DMS114 treated with DMSO at 0.1 percent for 48 hours (cell line): ENCODE data around the gene FGF5.
"Not testable (repeated sequence)": the region's sequence is repeated elsewhere in the genome, so short reads cannot be mapped to it uniquely, and the experiment has no call there.

Experiments
- DNase-seq: peaks from one replicate; lab custom pipeline; 2025; ENCODE audit not compliant: unreplicated experiment; lab: John Stamatoyannopoulos, UW

The FGF5 gene

DNA sequence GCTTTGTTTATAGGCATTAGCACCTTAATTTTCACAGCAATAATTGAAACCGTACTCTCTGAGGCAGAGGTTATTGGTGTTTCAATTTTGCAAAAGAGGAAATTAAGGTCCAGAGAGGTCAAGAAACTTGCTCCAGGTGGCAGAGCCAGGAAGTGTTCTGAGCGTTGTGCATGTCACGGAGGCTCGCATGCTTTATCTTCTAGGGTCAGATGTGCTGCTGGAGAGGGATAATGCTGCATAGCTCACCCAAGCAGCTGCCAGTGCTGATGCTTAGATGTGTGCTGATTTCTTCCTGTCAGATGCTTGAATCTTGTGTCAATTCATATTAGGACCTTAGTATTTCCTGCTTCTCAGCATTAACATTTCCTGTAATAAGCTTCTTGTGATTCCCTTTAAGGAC, 13.0 kb upstream of the FGF5 start:
- DNase-seq = no peak

DNA sequence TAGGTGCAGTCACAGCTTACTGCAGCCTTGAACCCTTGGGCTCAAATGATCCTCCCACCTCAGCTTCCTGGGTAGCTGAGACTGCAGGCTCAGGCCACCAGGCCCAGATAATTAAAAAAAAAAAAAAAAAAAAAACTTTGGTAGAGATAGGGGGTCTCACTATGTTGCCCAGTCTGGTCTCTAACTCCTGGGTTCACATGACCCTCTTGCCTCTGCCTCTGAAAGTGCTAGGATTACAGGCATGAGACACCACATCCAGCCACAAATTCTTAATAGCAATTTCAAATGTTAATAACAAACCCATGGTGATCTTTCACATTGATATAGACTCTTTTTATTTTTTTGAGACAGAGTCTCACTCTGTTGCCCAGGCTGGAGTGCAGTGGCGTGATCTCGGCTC, 12.3 kb upstream of the FGF5 start:
- DNase-seq = no peak

DNA sequence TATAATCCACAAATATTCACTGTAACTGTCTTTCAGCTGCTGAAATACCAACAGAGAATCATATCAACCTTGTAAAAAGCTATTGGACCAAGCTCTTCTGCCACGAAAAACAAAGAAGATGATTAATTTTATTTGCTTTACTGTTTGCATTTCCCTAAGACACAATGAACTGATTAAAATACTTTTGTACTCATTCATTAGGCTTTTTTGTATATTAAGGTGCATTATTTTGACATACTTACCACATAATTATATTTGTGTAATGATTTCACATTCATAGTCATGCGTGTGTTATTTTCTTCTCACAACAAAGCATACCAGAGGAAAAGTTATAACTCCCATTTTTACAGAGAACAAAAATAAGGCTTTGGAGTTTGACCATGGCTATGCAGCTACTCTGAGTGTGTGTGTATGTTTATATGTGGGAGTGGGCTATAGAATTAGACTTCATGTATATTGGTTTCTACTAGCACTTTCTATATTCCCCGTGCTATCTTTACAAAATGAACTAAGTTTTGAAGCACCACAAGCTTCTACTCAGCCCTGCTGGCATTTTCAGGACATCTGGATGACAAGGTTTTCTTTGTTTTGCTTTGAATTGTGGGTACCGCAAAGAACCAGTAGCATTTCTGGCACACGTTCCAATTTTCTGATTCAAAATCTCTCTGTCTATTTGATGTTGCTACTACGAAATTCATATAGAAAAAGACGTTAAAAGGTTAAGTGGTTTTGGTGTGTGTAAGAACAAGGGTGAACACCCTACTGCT, 11.0 kb upstream of the FGF5 start:
- no peak for DNase-seq

DNA sequence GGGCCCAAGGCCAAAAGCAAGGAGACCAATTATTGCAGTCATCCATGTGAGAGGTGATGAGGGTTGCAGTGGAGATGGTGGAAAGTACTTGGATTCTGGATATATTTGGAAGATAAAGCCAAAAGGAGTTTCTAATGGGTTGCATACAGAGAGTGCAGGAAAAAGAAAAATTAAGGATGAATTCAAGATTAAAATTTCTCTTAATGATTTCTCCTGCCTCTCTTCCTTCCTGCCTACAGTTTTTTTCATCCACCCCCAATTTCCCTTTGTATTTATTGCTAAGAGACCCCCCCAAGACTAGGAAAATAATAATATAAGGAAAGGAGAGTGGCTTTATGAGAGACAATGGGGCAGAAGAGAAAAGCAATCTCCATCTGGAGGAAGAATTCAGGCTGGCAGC, 8.6 kb upstream of the FGF5 start:
- no peak for DNase-seq

DNA sequence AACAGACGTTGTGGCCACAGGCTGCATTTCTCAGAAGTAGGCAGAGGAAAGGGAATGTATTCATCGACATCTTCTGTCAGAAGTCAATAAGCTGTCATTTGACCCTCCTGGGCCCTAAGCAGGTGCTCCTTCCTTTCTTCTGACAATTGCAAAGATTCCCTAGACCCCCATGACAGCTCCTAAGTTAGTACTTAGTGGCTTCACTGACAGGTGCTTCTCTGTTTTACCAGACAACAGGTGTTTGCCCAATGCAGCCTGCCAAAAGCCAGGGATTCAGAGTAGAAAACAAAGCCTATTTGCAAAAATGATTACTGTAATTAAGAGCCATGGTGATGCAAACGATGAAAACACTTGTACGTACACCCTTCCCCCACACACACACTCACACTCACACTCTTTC, 7.5 kb upstream of the FGF5 start:
- DNase-seq = no peak

DNA sequence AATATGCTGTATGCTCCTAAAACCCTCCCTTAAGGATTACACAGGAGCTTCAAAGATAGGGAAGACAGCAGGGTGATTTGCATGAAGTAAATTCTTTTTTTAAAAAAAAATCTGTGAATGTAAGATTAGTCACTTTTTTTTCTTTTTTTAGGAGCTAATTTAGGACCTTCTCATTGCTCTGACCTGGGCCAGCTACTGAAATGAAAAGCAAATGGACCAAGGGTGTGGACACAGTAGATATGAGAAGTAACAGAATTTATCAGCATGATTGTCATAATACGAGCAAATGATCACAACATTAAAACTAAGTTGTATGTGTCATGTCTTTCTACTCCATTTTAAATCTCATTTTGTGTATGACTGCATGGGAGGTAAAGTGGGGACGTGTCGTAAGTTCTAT, 6.6 kb upstream of the FGF5 start:
- no peak for DNase-seq

DNA sequence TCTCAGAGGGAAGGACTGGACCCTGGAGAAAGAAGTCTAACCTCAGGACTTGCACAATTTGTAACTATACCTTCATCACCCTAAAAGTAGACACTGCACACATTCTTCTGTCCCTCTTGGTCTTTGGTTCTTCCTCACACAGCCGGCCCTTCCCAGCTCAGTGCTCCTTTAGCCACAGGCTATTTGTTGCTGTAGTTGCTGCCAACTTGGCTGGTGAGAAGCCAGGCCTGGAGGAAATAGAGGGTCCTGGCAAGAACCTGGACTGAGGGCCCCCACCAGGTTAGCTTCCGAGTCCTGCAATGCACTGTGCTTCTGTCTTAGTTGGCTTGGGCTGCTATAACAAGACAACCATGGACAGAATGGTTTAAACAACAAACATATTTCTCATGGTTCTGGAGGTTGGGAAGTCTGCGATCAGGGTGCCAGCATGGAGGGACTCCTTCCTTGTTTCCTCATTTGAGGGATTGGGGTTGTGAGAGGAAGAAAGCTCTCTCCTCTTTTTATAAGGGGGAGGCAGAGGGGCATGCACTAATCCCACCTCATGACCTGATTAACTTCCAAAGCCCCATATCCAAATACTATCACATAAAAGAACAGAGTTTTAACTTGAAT, 4.4 kb upstream of the FGF5 start:
- DNase-seq = no peak

DNA sequence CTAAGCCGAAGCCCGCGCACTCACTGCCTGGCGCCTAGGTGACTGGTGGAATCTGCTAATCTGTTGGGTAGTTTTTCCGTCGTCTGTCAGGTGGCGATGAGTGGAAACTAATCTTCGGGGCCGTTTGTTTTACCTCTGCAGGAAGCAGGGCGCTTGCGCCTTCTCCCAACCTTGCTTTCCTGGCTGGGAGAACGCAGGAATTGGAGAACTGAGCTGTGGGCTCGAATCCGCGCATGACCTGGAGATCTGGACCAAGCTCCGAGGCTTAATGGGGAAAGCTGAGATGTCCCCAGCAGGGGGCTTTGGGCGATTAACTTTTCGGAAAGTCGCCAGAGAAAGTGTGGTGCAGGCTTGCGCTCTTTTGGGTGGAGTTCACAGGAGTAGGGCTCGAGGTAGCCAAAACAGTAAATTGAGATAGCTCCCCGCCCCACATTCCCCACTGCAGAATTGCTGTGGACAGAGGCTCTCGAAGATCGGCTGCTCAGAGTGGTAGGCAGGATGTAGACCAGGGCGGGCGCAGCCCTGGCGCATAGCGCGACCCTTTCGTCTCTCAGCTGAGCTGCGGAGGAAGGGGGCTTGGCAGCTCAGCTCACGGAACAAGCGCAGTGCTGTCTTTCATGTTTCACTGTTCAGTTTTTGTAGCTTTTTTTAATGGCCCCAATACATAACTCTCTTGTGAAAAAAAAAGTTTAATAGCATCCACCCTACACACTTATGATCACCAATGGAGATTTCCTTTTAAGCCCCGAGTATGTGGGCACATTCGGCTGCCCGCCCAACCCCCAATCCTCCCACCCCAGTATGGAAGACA, 2.7 kb upstream of the FGF5 start:
- DNase-seq = no peak

DNA sequence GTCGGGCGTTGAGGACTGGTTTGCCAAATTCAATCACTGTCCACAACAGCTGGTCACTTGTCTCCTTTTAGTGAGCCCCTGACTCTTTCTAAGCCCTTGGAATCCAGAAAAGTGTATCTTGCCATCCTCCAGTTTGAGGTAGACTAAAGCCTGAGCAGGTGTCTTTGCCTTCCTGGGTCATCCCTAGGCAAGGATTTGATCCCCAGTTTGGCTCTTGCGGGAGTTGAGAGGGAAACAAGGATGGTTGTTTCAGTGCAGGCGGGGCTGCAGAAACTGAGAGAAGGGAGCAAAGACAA, 2.2 kb upstream of the FGF5 start:
- DNase-seq = no peak

DNA sequence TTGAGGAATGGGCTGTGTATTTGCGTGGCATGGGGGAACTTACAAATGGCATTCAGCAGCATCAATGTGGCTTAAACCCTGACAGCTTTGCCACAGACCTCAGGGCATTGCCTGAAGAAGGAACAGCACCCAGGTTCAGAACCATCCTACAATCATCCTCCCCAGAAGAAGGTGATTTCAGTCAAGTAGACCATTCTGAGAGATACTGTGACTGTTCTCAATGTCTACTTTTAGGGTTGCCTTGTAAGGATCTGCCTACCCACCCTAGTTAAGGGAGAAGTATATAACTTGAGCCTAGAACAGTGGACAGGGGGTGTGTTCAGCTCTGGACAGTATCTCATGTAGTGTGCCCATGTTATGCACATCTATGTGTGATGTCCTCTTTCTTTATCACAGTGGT, 1.6 kb upstream of the FGF5 start:
- no peak for DNase-seq

DNA sequence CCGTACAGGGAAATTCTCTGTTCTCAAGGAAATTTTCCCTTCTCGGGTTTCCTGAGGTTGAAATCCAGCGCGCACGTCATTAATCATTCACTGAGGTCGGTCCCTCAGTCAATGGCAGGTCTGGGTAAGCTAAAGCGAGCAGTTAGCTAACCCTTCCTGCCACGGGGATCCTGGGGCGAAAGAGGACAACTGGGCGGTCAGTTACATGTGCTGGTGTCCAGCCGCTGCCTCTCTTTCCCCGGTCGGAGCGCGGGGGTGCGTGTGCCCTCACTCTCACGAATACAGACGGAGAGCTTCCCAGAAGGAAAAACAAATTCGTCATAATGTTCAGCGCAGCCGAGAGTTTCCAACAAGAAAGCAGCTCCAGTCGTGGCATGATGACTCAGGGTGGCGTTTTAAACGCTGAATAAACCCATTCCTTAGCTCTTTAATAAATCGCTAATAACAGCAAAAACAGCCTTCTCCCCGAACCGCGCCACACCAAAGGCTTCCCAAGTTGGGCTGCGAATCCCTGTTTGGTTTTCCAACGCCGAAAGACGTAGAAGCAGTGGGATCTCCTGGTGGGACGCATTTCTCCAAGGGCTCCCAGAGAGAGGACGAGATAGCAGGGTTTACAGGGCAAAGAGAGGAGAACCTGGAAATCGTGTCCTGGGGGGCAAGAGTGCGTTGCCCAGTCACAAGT, 752 bp upstream of the FGF5 start:
- DNase-seq = no peak

DNA sequence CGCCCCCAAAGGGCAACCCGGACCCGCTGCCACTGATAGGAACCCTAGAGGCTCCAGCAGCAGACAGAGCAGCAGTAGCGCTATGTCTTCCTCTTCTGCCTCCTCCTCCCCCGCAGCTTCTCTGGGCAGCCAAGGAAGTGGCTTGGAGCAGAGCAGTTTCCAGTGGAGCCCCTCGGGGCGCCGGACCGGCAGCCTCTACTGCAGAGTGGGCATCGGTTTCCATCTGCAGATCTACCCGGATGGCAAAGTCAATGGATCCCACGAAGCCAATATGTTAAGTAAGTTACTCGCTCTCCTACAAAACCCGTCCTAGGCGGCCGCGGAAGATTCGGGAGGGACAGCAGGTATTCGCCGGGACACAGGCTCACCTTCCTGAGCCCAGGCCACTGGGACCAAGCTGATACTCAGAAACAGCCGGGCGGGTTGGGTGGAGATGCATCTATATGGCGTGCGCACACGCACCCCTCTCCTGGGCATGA, 477 bp downstream of the FGF5 start:
- DNase-seq = no peak

DNA sequence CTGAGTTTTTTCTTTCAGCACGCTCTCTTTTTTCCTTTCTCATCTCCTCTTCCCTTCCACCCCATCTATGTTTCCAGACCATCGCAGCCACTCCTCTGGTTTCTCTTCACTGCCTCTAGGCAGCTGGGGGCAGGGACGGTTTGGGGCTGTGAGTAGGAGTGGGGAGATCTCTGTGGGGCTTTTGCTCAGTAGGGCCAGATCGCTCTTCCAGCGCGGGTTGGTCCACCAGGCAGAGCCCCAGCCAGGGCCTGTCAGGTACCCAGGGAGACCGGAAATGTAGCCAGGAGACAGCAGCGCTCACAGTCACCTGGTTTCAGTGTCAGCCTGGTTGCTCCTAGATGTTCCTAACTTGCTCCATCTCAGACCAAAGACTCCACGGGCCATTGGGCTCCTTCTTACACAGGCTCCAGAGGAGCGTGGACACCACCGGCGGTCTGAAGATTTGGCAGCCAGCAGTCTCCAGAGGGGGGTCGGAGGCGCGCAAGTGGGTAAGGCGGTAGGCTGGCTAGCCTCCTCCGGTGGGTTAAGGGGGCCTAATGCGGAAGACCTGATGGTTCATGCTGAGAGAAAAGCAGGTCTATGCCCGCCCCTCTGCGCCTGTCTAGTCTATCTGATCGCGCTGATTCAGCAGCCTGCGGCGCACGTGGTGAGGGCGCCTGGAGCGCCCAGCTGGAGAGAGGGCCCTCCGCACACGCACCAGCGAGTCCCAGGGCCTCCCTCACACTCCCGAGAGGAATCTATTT, 1.8 kb downstream of the FGF5 start:
- DNase-seq = no peak

DNA sequence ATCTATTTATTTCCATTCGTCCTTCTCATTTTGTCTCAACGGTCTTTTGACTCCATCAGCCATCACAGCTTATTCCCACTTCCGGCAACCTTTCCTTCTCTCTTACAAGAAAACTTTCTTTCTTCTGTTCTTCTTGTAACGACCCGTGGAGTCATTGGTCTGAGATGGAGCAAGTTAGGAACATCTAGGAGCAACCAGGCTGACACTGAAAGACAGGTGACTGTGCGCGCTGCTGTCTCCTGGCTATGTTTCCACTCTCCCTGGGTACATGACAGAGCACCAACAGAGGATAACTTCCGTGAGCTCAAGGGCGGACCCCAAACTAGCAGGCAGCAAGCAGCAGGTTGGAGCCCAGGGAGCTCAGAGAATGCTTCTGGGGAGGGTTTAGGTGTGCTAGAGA, 2.5 kb downstream of the FGF5 start:
- DNase-seq = no peak

DNA sequence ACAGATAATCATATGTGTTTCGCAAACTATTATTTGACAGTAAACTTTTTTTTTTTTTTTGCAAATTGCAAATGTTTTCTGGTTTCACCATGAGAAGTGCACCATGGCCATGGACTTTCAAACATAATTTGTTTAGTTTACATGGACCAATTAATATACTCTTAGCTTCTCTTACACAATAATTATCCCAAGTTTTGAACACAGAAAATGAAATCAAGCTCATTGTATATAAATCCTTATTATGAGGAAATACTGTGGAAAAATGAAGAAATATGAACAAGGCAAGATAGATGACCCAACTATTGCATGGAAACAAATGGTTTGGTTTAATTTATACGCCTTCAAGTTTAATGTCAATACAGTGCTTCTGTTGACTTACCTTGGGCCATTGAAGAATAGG, 3.9 kb downstream of the FGF5 start:
- DNase-seq = no peak

DNA sequence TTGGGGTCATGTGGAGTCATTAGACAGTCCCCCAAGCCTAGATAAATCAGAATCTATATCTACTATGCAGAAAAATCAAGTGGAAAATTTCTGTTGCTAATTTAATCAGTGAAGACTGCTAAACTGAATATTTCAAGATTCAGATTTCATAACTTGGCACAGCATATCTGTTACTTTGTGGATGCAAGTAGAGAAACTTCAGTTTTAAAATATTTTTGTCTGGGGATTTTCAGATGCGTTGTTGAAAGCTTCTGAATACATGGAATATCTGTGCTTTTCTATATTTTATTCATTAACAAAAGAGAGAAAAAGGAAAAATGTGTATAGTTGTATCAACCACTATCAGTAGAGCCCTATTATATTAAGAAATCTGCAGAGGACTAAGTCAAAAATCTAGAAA, 4.4 kb downstream of the FGF5 start:
- DNase-seq = no peak

DNA sequence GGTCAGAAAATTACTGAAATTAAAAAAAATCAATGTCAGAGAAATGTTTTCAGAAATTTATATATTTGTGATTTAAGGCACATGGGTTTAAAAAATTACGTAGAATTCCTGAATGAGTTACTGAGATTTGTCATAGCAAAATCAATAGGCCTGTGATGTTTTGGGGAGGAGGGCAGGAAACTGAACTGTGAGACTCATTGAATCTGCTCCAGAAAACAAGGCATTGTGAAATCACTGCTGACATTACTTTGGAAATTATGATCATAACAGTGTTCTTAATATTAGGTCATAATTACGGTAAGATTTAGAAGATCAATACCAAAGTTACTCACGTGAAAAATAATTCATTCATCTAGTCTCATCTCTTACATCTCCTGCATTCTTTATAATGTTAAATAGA, 5.3 kb downstream of the FGF5 start:
- DNase-seq = no peak

DNA sequence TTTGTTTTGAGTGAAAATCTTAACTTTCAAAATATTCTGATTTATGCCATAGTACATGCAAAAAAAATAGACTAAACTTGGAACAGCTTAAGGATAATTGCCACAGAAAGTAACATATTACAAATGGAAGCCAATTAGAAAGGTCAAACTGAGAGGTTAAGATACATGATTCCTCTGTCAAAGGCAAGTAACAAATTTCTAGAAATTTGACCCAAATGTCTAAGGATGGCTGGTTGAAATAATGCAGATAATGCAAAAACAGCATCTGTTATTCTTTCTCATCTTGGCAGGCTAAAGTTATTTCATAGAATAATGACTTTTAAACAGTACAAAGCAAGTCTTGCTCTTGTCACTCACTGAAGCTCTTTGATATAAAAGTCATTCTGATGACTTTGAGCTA, 10.5 kb downstream of the FGF5 start:
- DNase-seq = no peak

DNA sequence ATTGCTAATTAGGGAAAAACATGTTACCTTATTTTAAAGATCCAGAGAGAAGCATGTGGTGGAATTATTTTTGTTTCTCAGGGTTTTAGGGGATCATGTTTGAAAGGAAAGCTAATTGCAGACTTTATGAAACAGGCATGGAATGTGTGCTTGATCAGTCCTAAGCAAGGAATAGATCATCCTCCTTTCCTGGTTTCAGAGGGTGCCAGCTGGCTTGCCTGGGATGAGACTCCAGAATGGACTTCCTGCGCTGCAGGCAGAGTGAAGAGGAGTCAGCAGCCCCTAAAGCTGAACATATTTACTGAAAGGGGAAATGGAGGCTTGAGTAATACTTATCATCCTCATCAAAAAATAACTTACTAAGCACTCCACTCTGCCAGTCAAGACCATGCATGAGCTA, 13.3 kb downstream of the FGF5 start:
- no peak for DNase-seq

DNA sequence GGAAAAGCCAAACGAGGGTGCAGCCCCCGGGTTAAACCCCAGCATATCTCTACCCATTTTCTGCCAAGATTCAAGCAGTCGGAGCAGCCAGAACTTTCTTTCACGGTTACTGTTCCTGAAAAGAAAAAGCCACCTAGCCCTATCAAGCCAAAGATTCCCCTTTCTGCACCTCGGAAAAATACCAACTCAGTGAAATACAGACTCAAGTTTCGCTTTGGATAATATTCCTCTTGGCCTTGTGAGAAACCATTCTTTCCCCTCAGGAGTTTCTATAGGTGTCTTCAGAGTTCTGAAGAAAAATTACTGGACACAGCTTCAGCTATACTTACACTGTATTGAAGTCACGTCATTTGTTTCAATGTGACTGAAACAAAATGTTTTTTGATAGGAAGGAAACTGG, 20.0 kb downstream of the FGF5 start:
- no peak for DNase-seq

DNA sequence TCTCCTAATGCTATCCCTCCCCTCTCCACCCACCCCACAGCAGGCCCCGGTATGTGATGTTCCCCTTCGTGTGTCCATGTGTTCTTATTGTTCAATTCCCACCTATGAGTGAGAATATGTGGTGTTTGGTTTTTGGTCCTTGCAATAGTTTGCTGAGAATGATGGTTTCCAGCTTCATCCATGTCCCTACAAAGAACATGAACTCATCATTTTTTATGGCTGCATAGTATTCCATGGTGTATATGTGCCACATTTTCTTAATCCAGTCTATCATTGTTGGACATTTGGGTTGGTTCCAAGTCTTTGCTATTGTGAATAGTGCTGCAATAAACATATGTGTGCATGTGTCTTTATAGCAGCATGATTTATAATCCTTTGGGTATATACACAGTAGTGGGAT, 24.2 kb downstream of the FGF5 start:
- not testable (repeated sequence) for DNase-seq
